Keratinocyte (primary cell): ENCODE measurements around the gene ELOF1. TPM values are rescaled to one million over a fixed set of nuclear protein-coding genes. Genes with fewer than 3 reads are reported as not detected.

Source experiments
- DNase-seq: peaks from one replicate; pipeline ENCODE4 v3.0.0-alpha.2; 2011; ENCODE audit warnings: low read depth, missing footprints, low spot score
- FAIRE-seq: peaks from 2 replicates; lab custom pipeline; 2011; peaks lifted over from hg19 to GRCh38; lab: Jason Lieb, UNC
- H2AFZ ChIP-seq: 2 replicates; pipeline ENCODE4 v1.6.0; 2012; ENCODE audit warnings: low read length, control low read depth, inconsistent platforms; ENCODE audit not compliant: control insufficient read depth
- H3K27ac ChIP-seq: 2 replicates; pipeline ENCODE4 v1.5.1; 2011; ENCODE audit warnings: low read length; ENCODE audit not compliant: control insufficient read depth, insufficient read depth
- H3K27me3 ChIP-seq: 3 replicates; pipeline ENCODE4 v1.6.0; 2011; ENCODE audit warnings: low read length; ENCODE audit not compliant: control insufficient read depth, insufficient read depth; ENCODE audit errors: extremely low read depth
- H3K36me3 ChIP-seq, 2 experiments: 2 replicates in 1 of 2; 3 replicates in 1 of 2; pipeline ENCODE4 v1.5.1; 2011; ENCODE audit warnings: low read length in 2 of 2, mild to moderate bottlenecking in 1 of 2; ENCODE audit not compliant: control insufficient read depth in 2 of 2, insufficient read depth in 2 of 2; ENCODE audit errors: extremely low read depth in 1 of 2
- H3K4me1 ChIP-seq: 3 replicates; pipeline ENCODE4 v1.5.1; 2011; ENCODE audit warnings: low read length; ENCODE audit not compliant: control insufficient read depth, insufficient read depth; ENCODE audit errors: extremely low read depth
- H3K4me2 ChIP-seq: 3 replicates; pipeline ENCODE4 v1.6.0; 2011; ENCODE audit warnings: low read depth, low read length; ENCODE audit not compliant: control insufficient read depth, insufficient read depth; ENCODE audit errors: extremely low read depth
- H3K4me3 ChIP-seq, 3 experiments: fragments of 200-600 bp in 1 of 3; sonication (generic) in 1 of 3; 2 replicates in 2 of 3; 3 replicates in 1 of 3; pipeline ENCODE4 v1.5.1; 2011 to 2016; ENCODE audit warnings: low read length in 3 of 3, mild to moderate bottlenecking in 3 of 3, control low read depth in 2 of 3, inconsistent platforms in 1 of 3, low read depth in 1 of 3, mixed read lengths in 1 of 3, mixed run types in 1 of 3, moderate library complexity in 1 of 3; ENCODE audit not compliant: control insufficient read depth in 2 of 3, insufficient read depth in 2 of 3; ENCODE audit errors: extremely low read depth in 1 of 3
- H3K79me2 ChIP-seq: 2 replicates; pipeline ENCODE4 v1.6.0; 2012; ENCODE audit warnings: low read length; ENCODE audit not compliant: control insufficient read depth, insufficient read depth
- H3K9ac ChIP-seq: 3 replicates; pipeline ENCODE4 v1.6.0; 2011; ENCODE audit warnings: low read length; ENCODE audit not compliant: control insufficient read depth, insufficient read depth; ENCODE audit errors: extremely low read depth
- H3K9me1 ChIP-seq: 3 replicates; pipeline ENCODE4 v1.6.0; 2011; ENCODE audit warnings: low read length; ENCODE audit not compliant: control insufficient read depth, insufficient read depth; ENCODE audit errors: extremely low read depth
- H3K9me3 ChIP-seq: 2 replicates; pipeline ENCODE4 v1.5.1; 2012; ENCODE audit warnings: low read depth, low read length; ENCODE audit not compliant: control insufficient read depth
- H4K20me1 ChIP-seq: 3 replicates; pipeline ENCODE4 v1.6.0; 2011; ENCODE audit warnings: low read length; ENCODE audit not compliant: control insufficient read depth, insufficient read depth; ENCODE audit errors: extremely low read depth
- CTCF ChIP-seq, 3 experiments: IDR thresholded peaks in 1 of 3; conservative IDR thresholded peaks in 1 of 3; optimal IDR thresholded peaks in 1 of 3; 2 replicates in 2 of 3; 3 replicates in 1 of 3; pipeline versions ENCODE3 to v1.5.1; 2011; ENCODE audit warnings: low read length in 3 of 3, mild to moderate bottlenecking in 3 of 3, moderate library complexity in 2 of 3, control low read depth in 1 of 3, inconsistent platforms in 1 of 3; ENCODE audit not compliant: insufficient read depth in 2 of 3; ENCODE audit errors: extremely low read depth in 1 of 3
- EZH2 ChIP-seq: IDR thresholded peaks from one replicate; pipeline ENCODE4 v1.6.1; 2012; ENCODE audit warnings: inconsistent platforms, mild to moderate bottlenecking, low read length, moderate library complexity
- dilution Hi-C: fragments of 300-500 bp; cut with MboI; formaldehyde crosslinking; loops from one replicate; pipeline ENCODE4 v1.7.0; 2020; ENCODE audit warnings: low sequenced_read_pairs; ENCODE audit not compliant: extremely low pct_ligation_motif_present
- polyA plus RNA-seq, 5 experiments: library from polyadenylated mRNA; depleted of rRNA in 3 of 5; stranded (reverse) in 3 of 5; stranded (forward) in 1 of 5; unstranded in 1 of 5; fragments of >200 nt; gene quantifications; 1 replicate in 1 of 5; 2 replicates in 3 of 5; 3 replicates in 1 of 5; pipeline versions ENCODE4 v1.2.1 to v1.2.3, GENCODE V29; 2011 to 2012; ENCODE audit warnings: missing spikeins in 2 of 5, low read depth in 1 of 5, low replicate concordance in 1 of 5

ELOF1 gene
- polyA plus RNA-seq, 1 donor (not counting 4 experiments of a cell fraction or from before 2014, with no cell fraction given), result 45.3 TPM

GRCh38 chr19:11594084-11594483 is 35.1 kb upstream of the ELOF1 start:
- dilution Hi-C loops, result no loop called here
- Histone ChIP-seq H3K36me3 (peaks cover 1 to 4% of the 10 kb centered on the region in 2 experiments), H3K9me1 (no peaks in the 10 kb centered on the region), H3K4me3 (no peak overlapping the region), H3K9ac (no peak overlapping the region), H2AFZ (no peak overlapping the region), H3K9me3 (no peaks in the 10 kb centered on the region), H4K20me1 (no peaks in the 10 kb centered on the region), H3K4me1 (peaks cover 7% of the 10 kb centered on the region), H3K27ac (no peak overlapping the region), H3K4me2 (no peak overlapping the region), H3K79me2 (peaks cover 18% of the 10 kb centered on the region), H3K27me3 (no peaks in the 10 kb centered on the region)
- TF ChIP-seq CTCF (optimal IDR thresholded peaks at IDR 0.05 in 1 of 3, IDR thresholded peaks at IDR 0.05 in 1 of 3, conservative IDR thresholded peaks at IDR 0.05 in 1 of 3; ENCODE audit: extremely low read depth in 1 of 3, insufficient read depth in 2 of 3, low read length in 3 of 3), result no peak
- no peak for TF ChIP-seq EZH2
- FAIRE-seq, result no peak
- no peak for DNase-seq

GRCh38 chr19:11587975-11588631 is 29.1 kb upstream of the ELOF1 start:
- Histone ChIP-seq H3K9me3 (no peaks in the 10 kb centered on the region), H3K4me2 (peak overlapping the region; percentile 31), H3K27ac (no peak overlapping the region), H3K36me3 (no peaks in the 10 kb centered on the region), H4K20me1 (no peaks in the 10 kb centered on the region), H3K9ac (no peak overlapping the region), H3K9me1 (no peaks in the 10 kb centered on the region), H2AFZ (peak overlapping the region; percentile 35), H3K27me3 (no peaks in the 10 kb centered on the region), H3K79me2 (no peaks in the 10 kb centered on the region), H3K4me1 (no peaks in the 10 kb centered on the region), H3K4me3 (no peak overlapping the region)
- no peak for FAIRE-seq
- no peak for TF ChIP-seq EZH2
- peak in 1 of 3 experiments; percentile 4 for TF ChIP-seq CTCF (optimal IDR thresholded peaks at IDR 0.05 in 1 of 3, IDR thresholded peaks at IDR 0.05 in 1 of 3, conservative IDR thresholded peaks at IDR 0.05 in 1 of 3; ENCODE audit: extremely low read depth in 1 of 3, insufficient read depth in 2 of 3, low read length in 3 of 3)
- dilution Hi-C loops, result no loop called here
- DNase-seq, result no peak
